AG04449 (cell line): ENCODE data around the gene COMMD10.

Experiments used
- CTCF ChIA-PET: fragments of 350-600 bp; formaldehyde crosslinking; extraction: SDS; loops from one replicate; lab custom pipeline; 2021; ENCODE audit warnings: antibody characterized with exemption; lab: Yijun Ruan, JAX
- POLR2A ChIA-PET: fragments of 400-600, 350-600 bp; formaldehyde crosslinking; extraction: SDS; loops from one replicate; lab custom pipeline; 2020; ENCODE audit warnings: antibody characterized with exemption, inconsistent platforms; lab: Yijun Ruan, JAX
- DNase-seq: peaks from one replicate; pipeline ENCODE4 v3.0.0-alpha.2; 2010; ENCODE audit warnings: low read depth, low spot score
- H3K4me3 ChIP-seq: 2 replicates; pipeline ENCODE4 v1.5.1; 2011; ENCODE audit warnings: low read depth, mild to moderate bottlenecking, control low read depth, low read length
- TF ChIP-seq, protein P1 (sequence below): IDR thresholded peaks from one replicate; pipeline ENCODE4 v1.5.1; 2011; ENCODE audit warnings: mild to moderate bottlenecking, moderate library complexity, low read length, control low read depth, inconsistent platforms; ENCODE audit not compliant: insufficient read depth; ENCODE audit errors: missing control alignments

Gene COMMD10

DNA sequence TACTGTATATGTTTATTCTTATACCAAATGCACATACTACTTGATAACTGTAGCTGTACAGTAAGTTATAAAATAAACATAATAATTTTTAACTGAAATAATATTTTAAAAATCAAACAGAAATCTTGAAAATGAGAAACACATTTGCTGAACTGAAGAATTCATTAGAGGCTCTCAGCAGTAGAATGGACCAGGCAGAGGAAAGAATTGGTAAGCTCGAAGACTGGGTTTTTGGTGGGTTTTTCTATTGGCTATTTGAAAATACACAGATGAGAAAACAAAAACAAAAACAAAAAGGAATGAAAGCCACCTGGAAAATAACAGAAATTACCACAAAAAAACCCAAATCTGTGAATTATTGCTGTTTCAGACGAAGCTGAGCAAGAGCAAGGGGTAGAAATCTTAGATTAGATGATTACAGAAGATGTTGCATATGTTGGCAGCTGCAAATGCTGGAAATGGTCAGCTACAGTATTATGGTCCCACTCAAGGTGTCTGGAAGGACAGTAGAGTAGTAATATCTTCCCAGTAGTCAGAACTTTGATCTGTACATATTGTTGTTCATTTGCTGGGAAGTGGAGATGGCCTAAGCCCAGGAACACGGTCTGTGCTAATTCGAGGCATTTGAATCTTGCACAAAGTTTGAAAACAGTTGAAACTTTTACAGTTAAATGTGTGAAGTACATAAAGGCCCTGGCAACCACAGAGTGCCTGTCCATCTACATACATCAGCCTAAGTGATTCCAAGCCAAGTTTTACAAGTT is 233.4 kb downstream of the COMMD10 start:
- ChIA-PET POLR2A (no interaction called here), CTCF (no interaction called here)
- TF ChIP-seq, protein P1, sequence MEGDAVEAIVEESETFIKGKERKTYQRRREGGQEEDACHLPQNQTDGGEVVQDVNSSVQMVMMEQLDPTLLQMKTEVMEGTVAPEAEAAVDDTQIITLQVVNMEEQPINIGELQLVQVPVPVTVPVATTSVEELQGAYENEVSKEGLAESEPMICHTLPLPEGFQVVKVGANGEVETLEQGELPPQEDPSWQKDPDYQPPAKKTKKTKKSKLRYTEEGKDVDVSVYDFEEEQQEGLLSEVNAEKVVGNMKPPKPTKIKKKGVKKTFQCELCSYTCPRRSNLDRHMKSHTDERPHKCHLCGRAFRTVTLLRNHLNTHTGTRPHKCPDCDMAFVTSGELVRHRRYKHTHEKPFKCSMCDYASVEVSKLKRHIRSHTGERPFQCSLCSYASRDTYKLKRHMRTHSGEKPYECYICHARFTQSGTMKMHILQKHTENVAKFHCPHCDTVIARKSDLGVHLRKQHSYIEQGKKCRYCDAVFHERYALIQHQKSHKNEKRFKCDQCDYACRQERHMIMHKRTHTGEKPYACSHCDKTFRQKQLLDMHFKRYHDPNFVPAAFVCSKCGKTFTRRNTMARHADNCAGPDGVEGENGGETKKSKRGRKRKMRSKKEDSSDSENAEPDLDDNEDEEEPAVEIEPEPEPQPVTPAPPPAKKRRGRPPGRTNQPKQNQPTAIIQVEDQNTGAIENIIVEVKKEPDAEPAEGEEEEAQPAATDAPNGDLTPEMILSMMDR, result no peak
- DNase-seq, result no peak
- H3K4me3 ChIP-seq, result no peak overlapping the region

DNA sequence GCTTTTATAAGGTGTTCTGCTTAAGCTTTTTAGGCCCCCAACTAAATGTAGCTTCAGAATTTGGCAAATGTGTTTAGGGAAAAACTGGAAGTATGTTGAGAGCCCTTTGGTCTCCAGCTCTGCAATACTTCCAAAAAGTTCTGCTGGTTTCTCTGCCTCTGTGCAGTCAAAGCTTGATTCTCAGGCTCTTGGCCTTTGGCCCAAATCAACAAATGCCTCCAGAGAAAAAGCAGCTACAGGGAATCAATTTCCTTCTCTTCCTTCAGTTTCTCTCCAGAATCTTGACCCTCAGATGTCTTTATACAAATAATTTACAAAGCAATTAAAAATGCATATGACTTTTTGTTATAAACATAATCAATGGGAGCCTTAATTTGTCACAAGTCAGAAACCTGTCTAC is 235.7 kb downstream of the COMMD10 start:
- ChIA-PET POLR2A (no interaction called here), CTCF (no interaction called here)
- peak; percentile 3 for DNase-seq
- H3K4me3 ChIP-seq, result no peak overlapping the region
- TF ChIP-seq, protein P1, result no peak

DNA sequence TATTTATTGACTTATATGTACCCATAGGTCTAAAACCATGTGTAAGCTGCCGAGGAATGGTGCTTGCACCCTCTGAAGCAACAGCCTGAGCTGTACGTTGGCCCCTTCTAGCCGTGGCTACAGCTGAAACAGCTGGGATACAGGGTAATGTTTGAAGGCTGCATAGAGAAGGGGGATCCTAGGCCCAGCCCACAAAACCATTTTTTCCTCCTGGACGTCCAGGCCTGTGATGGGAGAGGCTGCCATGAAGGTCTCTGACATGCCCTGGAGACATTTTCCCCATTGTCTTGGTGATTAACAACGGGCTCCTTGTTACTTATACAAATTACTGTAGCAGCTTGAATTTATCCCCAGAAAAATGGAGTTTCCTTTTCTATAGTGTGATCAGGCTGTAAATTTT is 244.7 kb downstream of the COMMD10 start:
- TF ChIP-seq, protein P1, result no peak
- no peak overlapping the region for H3K4me3 ChIP-seq
- ChIA-PET CTCF (no interaction called here), POLR2A (no interaction called here)
- no peak for DNase-seq

DNA sequence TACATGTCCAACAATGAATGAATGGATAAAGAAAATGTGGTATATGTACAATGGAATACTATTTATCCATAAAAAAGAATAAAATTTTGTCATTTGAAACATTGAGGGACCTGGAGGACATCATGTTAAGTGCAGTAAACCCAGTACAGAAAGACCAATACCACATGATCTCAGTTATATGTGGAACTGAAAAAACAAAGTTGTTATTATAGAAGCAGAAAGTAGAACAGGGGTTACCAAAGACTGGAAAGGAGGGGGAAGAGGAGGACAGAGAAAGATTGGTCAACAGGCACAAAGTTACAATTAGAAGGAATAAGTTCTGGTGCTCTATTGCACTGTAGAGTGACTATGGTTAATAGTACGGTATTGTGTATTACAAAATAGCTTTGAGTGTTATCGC is 256.0 kb downstream of the COMMD10 start:
- POLR2A ChIA-PET, result no interaction called here
- DNase-seq, result no peak
- TF ChIP-seq, protein P1, result no peak
- no peak overlapping the region for H3K4me3 ChIP-seq
- CTCF ChIA-PET, result no interaction called here
